Measurements from ENCODE around the gene SUGP2.

DNA sequence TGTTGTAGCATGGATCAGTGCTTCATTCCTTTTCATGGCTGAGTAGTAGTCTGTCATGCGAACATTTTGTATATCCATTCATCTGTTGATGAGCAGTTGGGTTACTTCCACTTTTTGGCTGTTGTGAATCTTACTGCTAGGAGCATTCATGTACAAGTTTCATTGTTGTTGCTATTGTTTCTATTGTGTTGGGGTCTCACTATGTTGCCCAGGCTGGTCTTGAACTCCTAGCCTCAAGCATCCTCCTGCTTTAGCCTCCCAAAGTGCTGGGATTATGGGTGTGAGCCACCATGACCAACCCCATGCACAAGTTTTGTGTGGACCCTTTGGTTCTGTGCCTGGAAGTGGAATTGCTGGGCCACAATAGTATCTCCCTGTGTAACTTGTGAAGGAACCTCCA, 46.3 kb upstream of the SUGP2 start:
- TF ChIP-seq, protein P1, sequence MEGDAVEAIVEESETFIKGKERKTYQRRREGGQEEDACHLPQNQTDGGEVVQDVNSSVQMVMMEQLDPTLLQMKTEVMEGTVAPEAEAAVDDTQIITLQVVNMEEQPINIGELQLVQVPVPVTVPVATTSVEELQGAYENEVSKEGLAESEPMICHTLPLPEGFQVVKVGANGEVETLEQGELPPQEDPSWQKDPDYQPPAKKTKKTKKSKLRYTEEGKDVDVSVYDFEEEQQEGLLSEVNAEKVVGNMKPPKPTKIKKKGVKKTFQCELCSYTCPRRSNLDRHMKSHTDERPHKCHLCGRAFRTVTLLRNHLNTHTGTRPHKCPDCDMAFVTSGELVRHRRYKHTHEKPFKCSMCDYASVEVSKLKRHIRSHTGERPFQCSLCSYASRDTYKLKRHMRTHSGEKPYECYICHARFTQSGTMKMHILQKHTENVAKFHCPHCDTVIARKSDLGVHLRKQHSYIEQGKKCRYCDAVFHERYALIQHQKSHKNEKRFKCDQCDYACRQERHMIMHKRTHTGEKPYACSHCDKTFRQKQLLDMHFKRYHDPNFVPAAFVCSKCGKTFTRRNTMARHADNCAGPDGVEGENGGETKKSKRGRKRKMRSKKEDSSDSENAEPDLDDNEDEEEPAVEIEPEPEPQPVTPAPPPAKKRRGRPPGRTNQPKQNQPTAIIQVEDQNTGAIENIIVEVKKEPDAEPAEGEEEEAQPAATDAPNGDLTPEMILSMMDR (IDR thresholded peaks at IDR 0.05) = no peak
- TF ChIP-seq POLR2A (IDR thresholded peaks at IDR 0.05) = no peak
- TF ChIP-seq POLR2AphosphoS5 (IDR thresholded peaks at IDR 0.05) = no peak

Measured in prostate gland (tissue), 2 donors.